Endothelial cell of umbilical vein (primary cell): ENCODE measurements around the gene GPR107. TPM values are rescaled to one million over a fixed set of nuclear protein-coding genes. Genes with fewer than 3 reads are reported as not detected.
A peak's percentile ranks its signal among the peaks of the same experiment; 100 is the strongest.

Experiments
- BruUV-seq: library from RNA; stranded (reverse); fragments of 400-500 nt; replicated peaks from 2 replicates; lab custom pipeline; 2021; lab: Mats Ljungman, UMichigan
- CTCF ChIA-PET: fragments of 300-600, 350-600 bp; sonication (Branson Sonifier 250); formaldehyde crosslinking; loops from one replicate; lab custom pipeline; 2021; ENCODE audit warnings: antibody characterized with exemption, inconsistent platforms; lab: Charles Lee
- POLR2A ChIA-PET: fragments of 300-600, 350-600 bp; sonication (Branson Sonifier 250); formaldehyde crosslinking; loops from one replicate; lab custom pipeline; 2021; ENCODE audit warnings: antibody characterized with exemption, inconsistent platforms; lab: Charles Lee
- DNase-seq: peaks from one replicate; pipeline ENCODE4 v3.0.0-alpha.2; 2011; ENCODE audit warnings: low read depth, low spot score
- FAIRE-seq: peaks from 2 replicates; lab custom pipeline; 2011; peaks lifted over from hg19 to GRCh38; lab: Jason Lieb, UNC
- H2AFZ ChIP-seq: 2 replicates; pipeline ENCODE4 v1.6.0; 2012; ENCODE audit warnings: low read depth, low read length, control low read depth, inconsistent platforms
- H3K27ac ChIP-seq: 2 replicates; pipeline ENCODE4 v1.5.1; 2011; ENCODE audit warnings: low read depth, mild to moderate bottlenecking, control low read depth, low read length, moderate library complexity; ENCODE audit not compliant: insufficient read depth
- H3K27me3 ChIP-seq, 2 experiments: 2 replicates each; pipeline versions ENCODE4 v1.6.0 to v1.6.1; 2011; ENCODE audit warnings: low read length in 2 of 2, mixed read lengths in 1 of 2; ENCODE audit not compliant: control insufficient read depth in 2 of 2, insufficient read depth in 2 of 2
- H3K36me3 ChIP-seq, 2 experiments: 2 replicates in 1 of 2; 3 replicates in 1 of 2; pipeline ENCODE4 v1.5.1; 2011; ENCODE audit warnings: low read length in 2 of 2, mild to moderate bottlenecking in 1 of 2, moderate library complexity in 1 of 2; ENCODE audit not compliant: control insufficient read depth in 2 of 2, insufficient read depth in 2 of 2; ENCODE audit errors: extremely low read depth in 1 of 2
- H3K4me1 ChIP-seq: 3 replicates; pipeline ENCODE4 v1.5.1; 2011; ENCODE audit warnings: mild to moderate bottlenecking, low read length; ENCODE audit not compliant: control insufficient read depth, insufficient read depth; ENCODE audit errors: extremely low read depth
- H3K4me2 ChIP-seq: 2 replicates; pipeline ENCODE4 v1.6.1; 2011; ENCODE audit warnings: low read length, control low read depth, mixed read lengths; ENCODE audit not compliant: insufficient read depth
- H3K4me3 ChIP-seq, 3 experiments: fragments of 200-600 bp in 1 of 3; sonication (generic), shearing (Covaris generic) in 1 of 3; replicated peaks in 1 of 3; 2 replicates each; pipeline ENCODE4 v1.5.1; 2011 to 2016; ENCODE audit warnings: control low read depth in 3 of 3, low read length in 3 of 3, mild to moderate bottlenecking in 2 of 3, inconsistent platforms in 1 of 3, low read depth in 1 of 3, moderate library complexity in 1 of 3; ENCODE audit not compliant: insufficient read depth in 1 of 3
- H3K79me2 ChIP-seq: 2 replicates; pipeline ENCODE4 v1.6.0; 2012; ENCODE audit warnings: low read length, inconsistent platforms; ENCODE audit not compliant: control insufficient read depth, insufficient read depth
- H3K9ac ChIP-seq: replicated peaks from 2 replicates; pipeline ENCODE3; 2011; ENCODE audit warnings: low read length, control low read depth; ENCODE audit not compliant: insufficient read depth; ENCODE audit errors: extremely low read depth
- H3K9me1 ChIP-seq: replicated peaks from 3 replicates; pipeline ENCODE4 v1.6.0; 2011; ENCODE audit warnings: mild to moderate bottlenecking, low read length; ENCODE audit not compliant: control insufficient read depth, insufficient read depth; ENCODE audit errors: extremely low read depth
- H3K9me3 ChIP-seq: replicated peaks from 2 replicates; pipeline ENCODE4 v1.5.1; 2012; ENCODE audit warnings: low read length, inconsistent platforms; ENCODE audit not compliant: control insufficient read depth, insufficient read depth
- H4K20me1 ChIP-seq: replicated peaks from 2 replicates; pipeline ENCODE3; 2011; ENCODE audit warnings: mild to moderate bottlenecking, low read length; ENCODE audit not compliant: control insufficient read depth, insufficient read depth; ENCODE audit errors: extremely low read depth
- EZH2 ChIP-seq: IDR thresholded peaks from 2 replicates; pipeline ENCODE4 v1.6.1; 2012; ENCODE audit warnings: borderline replicate concordance, low read depth, mild to moderate bottlenecking, moderate library complexity, low read length, inconsistent platforms; ENCODE audit not compliant: severe bottlenecking
- JUN ChIP-seq: IDR thresholded peaks from 2 replicates; pipeline ENCODE4 v1.6.1; 2011; ENCODE audit warnings: borderline replicate concordance, low read depth; ENCODE audit not compliant: insufficient read length, insufficient read depth
- MAX ChIP-seq: IDR thresholded peaks from 2 replicates; pipeline ENCODE4 v1.6.1; 2011; ENCODE audit not compliant: insufficient read depth, insufficient read length
- MYC ChIP-seq: IDR thresholded peaks from one replicate; pipeline ENCODE4 v1.6.1; 2011; ENCODE audit warnings: mild to moderate bottlenecking, low read depth, low read length
- POLR2AphosphoS5 ChIP-seq: IDR thresholded peaks from 2 replicates; pipeline ENCODE4 v1.6.1; 2012; ENCODE audit warnings: low read depth, mild to moderate bottlenecking, control low read depth, low read length, moderate library complexity; ENCODE audit not compliant: insufficient read depth
- dilution Hi-C: fragments of 300-500 bp; cut with MboI; formaldehyde crosslinking; loops from one replicate; pipeline ENCODE4 v1.15.0; 2019; ENCODE audit warnings: low sequenced_read_pairs; ENCODE audit not compliant: extremely low pct_ligation_motif_present
- intact Hi-C: fragments of 100-400 bp; cut with micrococcal nuclease; formaldehyde crosslinking; loops from one replicate; pipeline ENCODE4 v1.10.0; 2022
- polyA plus RNA-seq, 4 experiments: library from polyadenylated mRNA; depleted of rRNA in 3 of 4; stranded (reverse) in 3 of 4; unstranded in 1 of 4; fragments of >200 nt; gene quantifications; 2 replicates each; pipeline versions ENCODE4 v1.2.1 to v1.2.3, GENCODE V29; 2011 to 2012; ENCODE audit warnings: missing spikeins in 1 of 4
- total RNA-seq: library from RNA; stranded (reverse); gene quantifications from 2 replicates; pipeline ENCODE4 v1.2.3, GENCODE V29; 2021
- TF ChIP-seq, protein P1 (sequence below), 2 donors: IDR thresholded peaks; 1 replicate in 1 of 2; 2 replicates in 1 of 2; pipeline ENCODE4 v1.5.1; 2011; ENCODE audit warnings: low read length in 2 of 2, mild to moderate bottlenecking in 2 of 2, moderate library complexity in 2 of 2, control low read depth in 1 of 2, inconsistent platforms in 1 of 2, low read depth in 1 of 2; ENCODE audit not compliant: insufficient read depth in 1 of 2; ENCODE audit errors: extremely low read depth in 1 of 2

Gene GPR107
- total and polyA plus RNA-seq, 2 donors (not counting 3 experiments of a cell fraction or from before 2014, with no cell fraction given) = 27.2 to 38.9 TPM

- Histone ChIP-seq H3K4me3 (no peak overlapping the region), H3K4me1 (no peaks in the 10 kb centered on the region), H3K9me1 (no peaks in the 10 kb centered on the region), H3K9me3 (no peaks in the 10 kb centered on the region), H3K27me3 (peaks cover 0 to 3% of the 10 kb centered on the region in 2 experiments), H3K4me2 (no peak overlapping the region), H3K27ac (no peak overlapping the region), H3K36me3 (no peaks in the 10 kb centered on the region), H3K79me2 (no peaks in the 10 kb centered on the region), H2AFZ (no peak overlapping the region), H4K20me1 (no peaks in the 10 kb centered on the region), H3K9ac (no peak overlapping the region)
- no TSS peak for BruUV-seq
- ChIA-PET CTCF (interaction anchor here (1.4 kb wide), 1 partner anchor 119 kb away, joined by 3 read pairs; no protein-coding TSS in a partner anchor), POLR2A (no interaction called here)
- FAIRE-seq (no peak), DNase-seq (no peak)
- TF ChIP-seq EZH2 (no peak), MAX (no peak), JUN (no peak), POLR2AphosphoS5 (no peak)
- dilution Hi-C loops = no loop called here
- intact Hi-C loops = no loop called here
These were observed 101.9 kb downstream of the GPR107 start for GRCh38 chr9:130155647-130156046.

DNA sequence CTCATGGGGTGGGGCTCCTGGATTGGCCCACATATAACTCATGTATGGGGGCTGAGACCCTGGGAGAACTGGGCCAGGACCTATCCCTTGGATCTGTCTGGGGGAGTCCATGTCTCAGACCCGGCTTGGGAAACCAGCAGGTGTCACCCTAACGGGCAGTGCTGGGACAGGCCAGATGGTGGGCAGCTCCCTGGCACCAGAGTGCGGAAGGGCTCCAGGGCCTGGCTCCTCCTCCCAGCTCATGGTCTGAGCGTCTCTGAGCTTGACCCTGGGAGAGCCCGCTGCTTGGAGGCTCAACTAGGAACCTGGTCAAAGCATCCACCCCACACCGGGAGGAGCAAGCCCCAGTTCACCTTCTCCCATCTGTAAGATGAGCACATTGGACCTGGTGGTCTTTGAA is 103.0 kb downstream of the GPR107 start:
- no peaks in the 10 kb centered on the region for H3K9me1 ChIP-seq
- intact Hi-C loops = no loop called here
- DNase-seq (no peak), FAIRE-seq (no peak)
- H3K4me3 ChIP-seq = no peak overlapping the region
- no peaks in the 10 kb centered on the region for H3K9me3 ChIP-seq
- H3K27me3 ChIP-seq = peaks cover 3 to 6% of the 10 kb centered on the region in 2 experiments
- H3K4me1 ChIP-seq = no peaks in the 10 kb centered on the region
- POLR2A ChIA-PET = no interaction called here
- no peak overlapping the region for H3K9ac ChIP-seq
- H2AFZ ChIP-seq = peak overlapping the region; percentile 27
- CTCF ChIA-PET = interaction anchor here (0.9 to 2.2 kb wide), 4 partner anchors 11 to 81 kb away, joined by 3 to 9 read pairs (median 6); no protein-coding TSS in a partner anchor
- dilution Hi-C loops = no loop called here
- no peak for TF ChIP-seq MYC
- TF ChIP-seq, protein P1, sequence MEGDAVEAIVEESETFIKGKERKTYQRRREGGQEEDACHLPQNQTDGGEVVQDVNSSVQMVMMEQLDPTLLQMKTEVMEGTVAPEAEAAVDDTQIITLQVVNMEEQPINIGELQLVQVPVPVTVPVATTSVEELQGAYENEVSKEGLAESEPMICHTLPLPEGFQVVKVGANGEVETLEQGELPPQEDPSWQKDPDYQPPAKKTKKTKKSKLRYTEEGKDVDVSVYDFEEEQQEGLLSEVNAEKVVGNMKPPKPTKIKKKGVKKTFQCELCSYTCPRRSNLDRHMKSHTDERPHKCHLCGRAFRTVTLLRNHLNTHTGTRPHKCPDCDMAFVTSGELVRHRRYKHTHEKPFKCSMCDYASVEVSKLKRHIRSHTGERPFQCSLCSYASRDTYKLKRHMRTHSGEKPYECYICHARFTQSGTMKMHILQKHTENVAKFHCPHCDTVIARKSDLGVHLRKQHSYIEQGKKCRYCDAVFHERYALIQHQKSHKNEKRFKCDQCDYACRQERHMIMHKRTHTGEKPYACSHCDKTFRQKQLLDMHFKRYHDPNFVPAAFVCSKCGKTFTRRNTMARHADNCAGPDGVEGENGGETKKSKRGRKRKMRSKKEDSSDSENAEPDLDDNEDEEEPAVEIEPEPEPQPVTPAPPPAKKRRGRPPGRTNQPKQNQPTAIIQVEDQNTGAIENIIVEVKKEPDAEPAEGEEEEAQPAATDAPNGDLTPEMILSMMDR (IDR thresholded peaks at IDR 0.05; ENCODE audit: extremely low read depth in 1 of 2, insufficient read depth in 1 of 2, low read depth in 1 of 2, low read length in 2 of 2) = peak in 1 of 2 donors; percentile 33
- no peaks in the 10 kb centered on the region for H3K79me2 ChIP-seq
- no peak overlapping the region for H3K27ac ChIP-seq
- H4K20me1 ChIP-seq = no peaks in the 10 kb centered on the region
- no peaks in the 10 kb centered on the region for H3K36me3 ChIP-seq
- no peak overlapping the region for H3K4me2 ChIP-seq
- no TSS peak for BruUV-seq
